ENCODE results near the gene CHURC1. TPM values are rescaled to one million over a fixed set of nuclear protein-coding genes. Genes with fewer than 3 reads are reported as not detected.
"Not testable (repeated sequence)": the region's sequence is repeated elsewhere in the genome, so short reads cannot be mapped to it uniquely, and the experiment has no call there.

CHURC1 gene
- total RNA-seq, 2 donors from 2014 or later: 56.7 to 63.2 TPM

GRCh38 chr14:64912261-64912660 is 2.0 kb upstream of the CHURC1 start:
- H3K36me3 ChIP-seq (ENCODE audit: control insufficient read depth, insufficient read depth, low read length): no peaks in the 10 kb centered on the region
- peaks cover 8% of the 10 kb centered on the region for H3K36me3 Mint-ChIP-seq (ENCODE audit: low read depth)
- H3K27ac ChIP-seq (ENCODE audit: low read depth, low read length): no peak overlapping the region
- peaks cover 8% of the 10 kb centered on the region for H3K4me1 Mint-ChIP-seq
- no peak for TF ChIP-seq CTCF (conservative IDR thresholded peaks at IDR 0.05)
- H3K9ac ChIP-seq (ENCODE audit: extremely low read depth, low read length, poor library complexity, severe bottlenecking): no peak overlapping the region
- WGBS, 2 experiments (ENCODE audit: insufficient coverage in 1 of 2, insufficient read length in 1 of 2): no CpG with 5 or more reads among the region's 1 CpG
- H3K9me3 Mint-ChIP-seq: no peaks in the 10 kb centered on the region
- no peak overlapping the region for H3K4me3 ChIP-seq (ENCODE audit: low read length)
- no peaks in the 10 kb centered on the region for H3K27me3 ChIP-seq (ENCODE audit: control insufficient read depth, insufficient read depth, low read length, poor library complexity, severe bottlenecking)
- no peak for DNase-seq
- no peaks in the 10 kb centered on the region for H3K27me3 Mint-ChIP-seq (ENCODE audit: insufficient read depth)
- H3K9me3 ChIP-seq (ENCODE audit: control insufficient read depth, low read length): no peaks in the 10 kb centered on the region
- H3K4me3 Mint-ChIP-seq: no peak overlapping the region
- no peaks in the 10 kb centered on the region for H3K4me1 ChIP-seq (ENCODE audit: control insufficient read depth, insufficient read depth, low read length)
- H3K27ac Mint-ChIP-seq: no peak overlapping the region

- not testable (repeated sequence) for DNase-seq; H3K4me1 Mint-ChIP-seq; H3K27ac Mint-ChIP-seq; H3K27ac ChIP-seq (ENCODE audit: low read depth, low read length); H3K27me3 ChIP-seq (ENCODE audit: control insufficient read depth, insufficient read depth, low read length, poor library complexity, severe bottlenecking); H3K4me1 ChIP-seq (ENCODE audit: control insufficient read depth, insufficient read depth, low read length); H3K9me3 ChIP-seq (ENCODE audit: control insufficient read depth, low read length); H3K36me3 Mint-ChIP-seq (ENCODE audit: low read depth); H3K27me3 Mint-ChIP-seq (ENCODE audit: insufficient read depth); H3K9ac ChIP-seq (ENCODE audit: extremely low read depth, low read length, poor library complexity, severe bottlenecking); H3K9me3 Mint-ChIP-seq; H3K36me3 ChIP-seq (ENCODE audit: control insufficient read depth, insufficient read depth, low read length)
- peak overlapping the region; percentile 88 for H3K4me3 ChIP-seq (ENCODE audit: low read length)
- H3K4me3 Mint-ChIP-seq: peak overlapping the region; percentile 86
- 45% methylated on average over 1 of the region's 5 CpGs; no CpG with 5 or more reads in 1 of the 2 experiments for WGBS, 2 experiments (ENCODE audit: insufficient coverage in 1 of 2, insufficient read length in 1 of 2)
Observed at GRCh38 chr14:64913477-64913876, 778 bp upstream of the CHURC1 start.

- Histone ChIP-seq H3K4me3 (ENCODE audit: low read length) (peak overlapping the region; percentile 88), H3K9ac (ENCODE audit: extremely low read depth, low read length, poor library complexity, severe bottlenecking) (peak overlapping the region; percentile 94), H3K27me3 (ENCODE audit: control insufficient read depth, insufficient read depth, low read length, poor library complexity, severe bottlenecking) (no peaks in the 10 kb centered on the region), H3K27ac (ENCODE audit: low read depth, low read length) (no peak overlapping the region), H3K9me3 (ENCODE audit: control insufficient read depth, low read length) (no peaks in the 10 kb centered on the region), H3K4me1 (ENCODE audit: control insufficient read depth, insufficient read depth, low read length) (no peaks in the 10 kb centered on the region), H3K36me3 (ENCODE audit: control insufficient read depth, insufficient read depth, low read length) (no peaks in the 10 kb centered on the region)
- no peak for DNase-seq
- no peaks in the 10 kb centered on the region for H3K27me3 Mint-ChIP-seq (ENCODE audit: insufficient read depth)
- H3K36me3 Mint-ChIP-seq (ENCODE audit: low read depth): peaks cover 8% of the 10 kb centered on the region
- peak overlapping the region; percentile 69 for H3K27ac Mint-ChIP-seq
- H3K9me3 Mint-ChIP-seq: no peaks in the 10 kb centered on the region
- H3K4me3 Mint-ChIP-seq: peak overlapping the region; percentile 86
- 53 to 66% methylated on average over 4 of the region's 4 CpGs for WGBS, 2 experiments (ENCODE audit: insufficient coverage in 1 of 2, insufficient read length in 1 of 2)
- peaks cover 8% of the 10 kb centered on the region for H3K4me1 Mint-ChIP-seq
- no peak for TF ChIP-seq CTCF (conservative IDR thresholded peaks at IDR 0.05)
Observed at GRCh38 chr14:64915029-64915424, 772 bp downstream of the CHURC1 start.

- no peaks in the 10 kb centered on the region for H3K27me3 Mint-ChIP-seq (ENCODE audit: insufficient read depth)
- H3K4me1 Mint-ChIP-seq: peaks cover 8% of the 10 kb centered on the region
- no peak overlapping the region for H3K9ac ChIP-seq (ENCODE audit: extremely low read depth, low read length, poor library complexity, severe bottlenecking)
- no peak overlapping the region for H3K27ac Mint-ChIP-seq
- H3K4me3 Mint-ChIP-seq: peak overlapping the region; percentile 86
- H3K9me3 ChIP-seq (ENCODE audit: control insufficient read depth, low read length): no peaks in the 10 kb centered on the region
- DNase-seq: no peak
- no peak for TF ChIP-seq CTCF (conservative IDR thresholded peaks at IDR 0.05)
- no peaks in the 10 kb centered on the region for H3K9me3 Mint-ChIP-seq
- H3K27ac ChIP-seq (ENCODE audit: low read depth, low read length): no peak overlapping the region
- no peaks in the 10 kb centered on the region for H3K27me3 ChIP-seq (ENCODE audit: control insufficient read depth, insufficient read depth, low read length, poor library complexity, severe bottlenecking)
- no peaks in the 10 kb centered on the region for H3K36me3 ChIP-seq (ENCODE audit: control insufficient read depth, insufficient read depth, low read length)
- H3K4me1 ChIP-seq (ENCODE audit: control insufficient read depth, insufficient read depth, low read length): no peaks in the 10 kb centered on the region
- peak overlapping the region; percentile 88 for H3K4me3 ChIP-seq (ENCODE audit: low read length)
- 100% methylated on average over 1 of the region's 2 CpGs; no CpG with 5 or more reads in 1 of the 2 experiments for WGBS, 2 experiments (ENCODE audit: insufficient coverage in 1 of 2, insufficient read length in 1 of 2)
- peaks cover 8% of the 10 kb centered on the region for H3K36me3 Mint-ChIP-seq (ENCODE audit: low read depth)
Observed at GRCh38 chr14:64915797-64916196, 1.5 kb downstream of the CHURC1 start.
